ENCODE results near the gene SPINK6. TPM values are rescaled to one million over a fixed set of nuclear protein-coding genes. Genes with fewer than 3 reads are reported as not detected.

The SPINK6 gene
- total RNA-seq, 2 donors from 2014 or later, result not detected

DNA sequence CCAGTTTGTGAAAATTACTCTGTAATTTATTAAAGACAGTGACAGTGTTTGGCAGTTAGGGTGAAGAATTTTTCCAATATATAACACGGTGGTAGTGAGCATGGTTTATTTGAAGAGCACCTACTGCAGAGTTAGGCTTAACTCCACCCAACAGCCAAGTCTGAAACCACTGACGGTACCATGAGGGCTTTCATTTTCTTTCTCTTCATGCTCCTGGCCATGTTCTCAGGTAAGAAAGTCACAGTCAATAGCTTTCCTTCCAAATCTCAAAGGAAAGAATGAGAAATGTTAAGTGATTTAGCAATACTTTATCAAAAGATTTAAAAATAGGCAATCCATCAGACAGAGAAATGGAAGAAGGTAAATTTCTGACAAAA is 35.6 kb downstream of the SPINK6 start, which contains the start of gene MARCOL:
TSS of gene MARCOL (plus strand) at position 108 of the 377 bp plus-strand sequence. CDS start at position 181, 73 bp downstream.
- Mint-ChIP-seq H3K4me1 (ENCODE audit: low read depth in 2 of 2) (no peaks in the 10 kb centered on the region), H3K9me3 (peaks cover 4% of the 10 kb centered on the region), H3K27me3 (peaks cover 0 to 5% of the 10 kb centered on the region in 2 donors), H3K27ac (no peak within 1 kb of the TSS), H3K4me3 (no peak within 1 kb of the TSS), H3K36me3 (no peaks in the 10 kb centered on the region)
- no peak for DNase-seq (ENCODE audit: low spot score)
- ATAC-seq, result no peak

DNA sequence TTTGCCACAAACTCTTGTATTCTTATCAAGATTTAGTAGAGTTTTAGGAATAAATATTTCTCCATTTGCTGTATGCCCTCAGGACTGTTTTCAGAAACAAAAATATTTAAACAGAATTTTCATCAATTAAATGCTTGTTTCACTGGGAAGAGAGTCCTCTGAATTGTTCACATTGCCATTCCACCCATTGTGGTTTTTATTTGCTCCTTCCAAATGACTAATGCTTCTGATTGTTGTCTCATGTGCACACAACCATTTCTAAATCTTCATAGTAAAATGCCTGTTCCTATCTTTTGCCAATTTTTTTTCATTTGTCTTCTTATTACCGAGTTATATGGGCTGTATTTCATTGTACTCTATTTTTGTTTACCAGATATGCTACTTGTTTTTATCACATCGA is 46.1 kb downstream of the SPINK6 start:
- Mint-ChIP-seq H3K4me1 (ENCODE audit: low read depth in 2 of 2) (no peaks in the 10 kb centered on the region), H3K36me3 (peaks cover 4% of the 10 kb centered on the region), H3K27me3 (peaks cover 0 to 9% of the 10 kb centered on the region in 2 donors), H3K9me3 (no peaks in the 10 kb centered on the region), H3K4me3 (no peak overlapping the region), H3K27ac (no peak overlapping the region)
- no peak for ATAC-seq
- DNase-seq (ENCODE audit: low spot score), result no peak

DNA sequence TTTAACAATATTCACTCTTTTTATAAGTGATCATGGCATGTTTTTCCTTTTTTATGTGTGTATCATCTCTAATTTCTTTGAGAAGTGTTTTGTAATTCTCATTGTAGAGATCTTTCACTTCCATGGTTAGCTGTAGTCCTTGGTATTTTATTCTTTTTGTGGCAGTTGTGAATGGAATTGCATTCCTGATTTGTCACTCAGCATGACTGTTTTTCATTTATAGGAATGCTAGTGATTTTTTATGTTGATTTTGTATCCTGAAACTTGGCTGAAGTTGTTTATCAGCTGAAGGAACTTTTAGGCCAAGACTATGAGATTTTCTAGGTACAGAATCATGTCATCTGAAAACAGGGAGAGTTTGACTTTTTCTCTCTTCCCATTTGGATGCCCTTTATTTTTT is 52.6 kb downstream of the SPINK6 start:
- ATAC-seq (no peak), DNase-seq (ENCODE audit: low spot score) (no peak)
- H3K36me3 Mint-ChIP-seq, result peaks cover 20% of the 10 kb centered on the region
- no peaks in the 10 kb centered on the region for H3K4me1 Mint-ChIP-seq (ENCODE audit: low read depth in 2 of 2)
- no peak overlapping the region for H3K4me3 Mint-ChIP-seq
- H3K9me3 Mint-ChIP-seq, result peaks cover 17% of the 10 kb centered on the region
- no peaks in the 10 kb centered on the region for H3K27me3 Mint-ChIP-seq
- no peak overlapping the region for H3K27ac Mint-ChIP-seq

DNA sequence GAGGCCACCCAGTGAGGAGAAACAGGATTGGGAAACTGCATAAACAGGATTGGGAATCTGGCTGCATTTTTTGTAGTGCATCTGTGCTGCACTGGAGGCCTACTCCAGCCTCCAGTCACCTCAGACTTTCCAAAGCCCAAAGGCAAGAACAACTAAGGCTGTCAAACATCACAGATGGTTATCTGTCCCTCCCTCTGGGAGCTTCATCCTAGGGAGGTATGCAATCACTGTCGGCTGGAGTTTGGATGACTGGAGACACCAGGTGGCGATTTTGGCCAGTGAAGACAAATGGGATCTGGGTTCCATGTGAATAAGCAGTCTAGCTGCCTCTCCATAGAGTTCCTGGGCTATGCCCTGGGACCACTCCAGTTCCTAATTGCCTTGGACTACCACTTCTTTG is 56.4 kb downstream of the SPINK6 start:
- Mint-ChIP-seq H3K36me3 (peaks cover 23% of the 10 kb centered on the region), H3K27me3 (peaks cover 0 to 8% of the 10 kb centered on the region in 2 donors), H3K27ac (no peak overlapping the region), H3K9me3 (peaks cover 27% of the 10 kb centered on the region), H3K4me1 (ENCODE audit: low read depth in 2 of 2) (no peaks in the 10 kb centered on the region), H3K4me3 (no peak overlapping the region)
- ATAC-seq (no peak), DNase-seq (ENCODE audit: low spot score) (no peak)

DNA sequence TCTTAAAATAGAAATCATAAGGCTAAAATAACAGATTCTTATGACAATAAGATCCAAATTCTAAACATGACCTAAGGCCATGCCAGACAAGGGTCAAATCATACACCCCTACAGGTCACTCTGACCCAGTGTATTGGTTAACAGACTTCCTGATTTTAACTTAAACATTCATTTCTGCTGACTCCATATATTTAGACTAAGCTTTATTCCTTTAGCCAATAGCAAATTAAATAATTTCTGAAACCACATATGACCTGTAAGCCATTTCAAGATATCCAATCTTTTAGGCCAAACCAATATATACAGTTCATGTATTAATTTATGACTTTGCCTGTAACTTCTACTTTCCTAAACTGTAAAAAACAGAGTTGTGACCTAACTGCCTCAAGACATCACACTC is 58.4 kb downstream of the SPINK6 start:
- Mint-ChIP-seq H3K27me3 (peaks cover 0 to 8% of the 10 kb centered on the region in 2 donors), H3K4me1 (ENCODE audit: low read depth in 2 of 2) (no peaks in the 10 kb centered on the region), H3K9me3 (peaks cover 27% of the 10 kb centered on the region), H3K36me3 (peaks cover 23% of the 10 kb centered on the region), H3K4me3 (no peak overlapping the region), H3K27ac (no peak overlapping the region)
- ATAC-seq, result no peak
- no peak for DNase-seq (ENCODE audit: low spot score)

Other genes with a start within 250 kb of the SPINK6 start
- gene SPINK5, start 139.1 kb upstream of the SPINK6 start, total RNA-seq, result not detected
- not detected for gene SPINK14, start 34.5 kb upstream of the SPINK6 start, total RNA-seq
- not detected for gene MARCOL, start 35.5 kb downstream of the SPINK6 start, total RNA-seq
- not detected for gene SPINK13, start 65.8 kb downstream of the SPINK6 start, total RNA-seq
- gene SPINK7, start 109.4 kb downstream of the SPINK6 start, total RNA-seq, result not detected
- gene SPINK9, start 132.5 kb downstream of the SPINK6 start, total RNA-seq, result not detected
- gene FBXO38, start 180.9 kb downstream of the SPINK6 start, total RNA-seq, result 10 to 100 TPM; 58.2 to 65.7 TPM

Data from natural killer cell treated with Interleukin-12 subunit alpha and Interleukin-12 subunit beta and Interleukin-15 and Interleukin-18, amount 100 ng/mL, for 72 hours (primary cell).